HepG2 (cell line): ENCODE results near the gene SNAPC4. TPM values are rescaled to one million over a fixed set of nuclear protein-coding genes. Genes with fewer than 3 reads are reported as not detected.
A peak's percentile ranks its signal among the peaks of the same experiment; 100 is the strongest.

Experiments used
- AGO1 ChIP-seq: fragments of 200-400 bp; formaldehyde crosslinking; IDR thresholded peaks from 2 replicates; pipeline ENCODE4 v1.6.1; 2017; ENCODE audit warnings: mild to moderate bottlenecking, low read depth, low read length, moderate library complexity; ENCODE audit not compliant: poor library complexity, severe bottlenecking
- EEA1 ChIP-seq: sonication (generic); formaldehyde crosslinking; IDR thresholded peaks from 2 replicates; pipeline ENCODE4 v1.5.1; 2020; ENCODE audit warnings: mild to moderate bottlenecking, missing genetic modification reagents, borderline replicate concordance
- HDAC2 ChIP-seq: sonication (generic); formaldehyde crosslinking; IDR thresholded peaks from 2 replicates; pipeline ENCODE4 v1.4.0; 2020; ENCODE audit warnings: missing genetic modification reagents
- NR2F1 ChIP-seq, 2 experiments: fragments of 450-650 bp in 1 of 2; formaldehyde crosslinking in 1 of 2; IDR thresholded peaks; 2 replicates each; pipeline versions ENCODE4 v1.5.0 to v1.6.1; 2016 to 2020; ENCODE audit warnings: mild to moderate bottlenecking in 1 of 2, missing compliant biosample characterization in 1 of 2, missing genetic modification reagents in 1 of 2, moderate library complexity in 1 of 2
- PITX1 ChIP-seq: sonication (generic); formaldehyde crosslinking; IDR thresholded peaks from 2 replicates; pipeline ENCODE4 v1.5.1; 2020; ENCODE audit warnings: mild to moderate bottlenecking, missing genetic modification reagents
- TAF15 ChIP-seq: fragments of 200-400 bp; formaldehyde crosslinking; IDR thresholded peaks from one replicate; pipeline ENCODE4 v1.6.1; 2018; ENCODE audit warnings: mild to moderate bottlenecking, low read depth, low read length; ENCODE audit not compliant: poor library complexity, severe bottlenecking
- TRIM24 ChIP-seq: sonication (generic); formaldehyde crosslinking; IDR thresholded peaks from 2 replicates; pipeline ENCODE4 v1.8.0; 2022; ENCODE audit warnings: mild to moderate bottlenecking, missing genetic modification reagents
- ZBTB3 ChIP-seq: sonication (generic); formaldehyde crosslinking; IDR thresholded peaks from 2 replicates; pipeline ENCODE4 v1.4.0; 2020; ENCODE audit warnings: low read depth, mild to moderate bottlenecking, moderate library complexity, missing genetic modification reagents, borderline replicate concordance
- ZFP36L1 ChIP-seq: sonication (generic); formaldehyde crosslinking; IDR thresholded peaks from 2 replicates; pipeline ENCODE4 v1.8.0; 2022; ENCODE audit warnings: mild to moderate bottlenecking, missing genetic modification reagents, moderate library complexity
- ZFP62 ChIP-seq: sonication (generic); formaldehyde crosslinking; IDR thresholded peaks from 2 replicates; pipeline ENCODE4 v1.4.0; 2020; ENCODE audit warnings: missing genetic modification reagents
- ZKSCAN1 ChIP-seq: fragments of 150-350 bp; IDR thresholded peaks from 2 replicates; pipeline ENCODE4 v1.6.1; 2014; ENCODE audit warnings: low read length
- ZNF562 ChIP-seq: sonication (generic); formaldehyde crosslinking; IDR thresholded peaks from 2 replicates; pipeline ENCODE4 v1.8.0; 2022; ENCODE audit warnings: missing genetic modification reagents, borderline replicate concordance
- ZNF615 ChIP-seq: sonication (generic); formaldehyde crosslinking; IDR thresholded peaks from 2 replicates; pipeline ENCODE4 v1.5.0; 2020; ENCODE audit warnings: mild to moderate bottlenecking, missing genetic modification reagents, borderline replicate concordance
- ZNF782 ChIP-seq: sonication (generic); formaldehyde crosslinking; IDR thresholded peaks from 2 replicates; pipeline ENCODE4 v1.4.0; 2020; ENCODE audit warnings: missing genetic modification reagents, mild to moderate bottlenecking, borderline replicate concordance
- polyA plus RNA-seq, 8 experiments: library from polyadenylated mRNA; depleted of rRNA in 3 of 8; stranded (reverse) in 7 of 8; unstranded in 1 of 8; fragments of >200 nt; fragmentation: Illumina TruSeq in 4 of 8; extraction: Trizol in 4 of 8; gene quantifications; 2 replicates each; pipeline versions ENCODE4 v1.2.1 to v1.2.3, GENCODE V29; 2011 to 2016; ENCODE audit warnings: low read depth in 4 of 8, missing spikeins in 1 of 8, mixed read lengths in 1 of 8; ENCODE audit not compliant: insufficient read depth in 1 of 8
- total RNA-seq, 5 experiments: library from RNA; depleted of rRNA; stranded (reverse); fragments of >200 nt; fragmentation: Illumina TruSeq; extraction: Trizol; gene quantifications; 2 replicates each; pipeline ENCODE4 v1.2.3, GENCODE V29; 2016; ENCODE audit warnings: low read depth in 1 of 5
- TF ChIP-seq, protein P1 (sequence below): sonication (generic); formaldehyde crosslinking; IDR thresholded peaks from 2 replicates; pipeline ENCODE4 v1.4.0; 2020; ENCODE audit warnings: missing genetic modification reagents
- TF ChIP-seq, protein P2 (sequence below): sonication (generic); formaldehyde crosslinking; conservative IDR thresholded peaks from 2 replicates; pipeline ENCODE4 v1.4.0; 2020; ENCODE audit warnings: mild to moderate bottlenecking, missing genetic modification reagents, moderate library complexity
- TF ChIP-seq, protein P3 (sequence below): sonication (generic); formaldehyde crosslinking; conservative IDR thresholded peaks from 2 replicates; pipeline ENCODE4 v1.8.0; 2022; ENCODE audit warnings: mild to moderate bottlenecking, moderate library complexity, missing genetic modification reagents
- TF ChIP-seq, protein P4 (sequence below): IDR thresholded peaks from 2 replicates; pipeline ENCODE4 v1.6.1; 2016; ENCODE audit warnings: low read depth, control low read depth
- TF ChIP-seq, protein P5 (sequence below): sonication (generic); formaldehyde crosslinking; IDR thresholded peaks from 2 replicates; pipeline ENCODE4 v1.5.0; 2020; ENCODE audit warnings: missing genetic modification reagents, mild to moderate bottlenecking, borderline replicate concordance

The SNAPC4 gene
- total and polyA plus RNA-seq, 2 of the 13 experiments (the other 11 are each of a cell fraction or from before 2014, with no cell fraction given): 2.0 to 6.0 TPM

DNA sequence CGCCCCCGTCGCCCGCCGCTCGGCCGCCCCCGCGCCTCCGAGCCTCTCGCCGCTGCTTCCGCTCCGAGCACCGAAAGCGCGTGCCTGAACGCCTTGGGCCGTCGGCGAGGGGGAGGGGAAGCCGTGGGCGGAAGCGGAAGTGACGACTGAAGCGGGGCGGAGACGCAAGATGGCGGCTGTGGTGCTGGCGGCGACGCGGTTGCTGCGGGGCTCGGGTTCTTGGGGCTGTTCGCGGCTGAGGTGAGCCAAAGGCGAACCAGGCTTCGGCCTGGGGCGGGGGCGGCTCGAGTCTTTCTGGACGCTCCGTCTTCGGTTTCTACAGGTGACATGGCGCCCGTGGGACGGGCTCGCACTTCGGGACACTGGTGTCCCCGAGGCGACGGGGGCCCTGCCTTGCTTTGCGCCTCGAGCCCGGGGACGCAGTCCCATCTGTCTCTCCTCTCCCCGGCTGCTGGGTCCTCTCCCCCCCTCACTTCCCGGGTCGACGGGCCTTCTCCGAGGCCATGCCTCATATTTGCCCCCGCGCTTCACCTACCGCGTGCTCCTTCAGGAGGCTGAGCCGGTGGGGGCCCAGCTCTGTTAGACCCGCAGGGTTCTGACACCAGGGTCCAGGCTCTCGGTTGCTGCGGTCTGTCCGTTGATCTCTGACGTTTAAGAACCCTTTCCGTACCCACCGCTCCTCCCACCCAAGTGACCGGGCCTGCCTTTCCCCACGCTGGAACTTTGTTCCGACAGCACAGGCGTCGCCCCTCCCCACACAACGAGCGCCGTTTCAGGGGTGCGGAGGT lies 10.7 kb upstream of the SNAPC4 start, which contains the start of the genes ENTR1 and PMPCA (continued):
- TF ChIP-seq, protein P1, sequence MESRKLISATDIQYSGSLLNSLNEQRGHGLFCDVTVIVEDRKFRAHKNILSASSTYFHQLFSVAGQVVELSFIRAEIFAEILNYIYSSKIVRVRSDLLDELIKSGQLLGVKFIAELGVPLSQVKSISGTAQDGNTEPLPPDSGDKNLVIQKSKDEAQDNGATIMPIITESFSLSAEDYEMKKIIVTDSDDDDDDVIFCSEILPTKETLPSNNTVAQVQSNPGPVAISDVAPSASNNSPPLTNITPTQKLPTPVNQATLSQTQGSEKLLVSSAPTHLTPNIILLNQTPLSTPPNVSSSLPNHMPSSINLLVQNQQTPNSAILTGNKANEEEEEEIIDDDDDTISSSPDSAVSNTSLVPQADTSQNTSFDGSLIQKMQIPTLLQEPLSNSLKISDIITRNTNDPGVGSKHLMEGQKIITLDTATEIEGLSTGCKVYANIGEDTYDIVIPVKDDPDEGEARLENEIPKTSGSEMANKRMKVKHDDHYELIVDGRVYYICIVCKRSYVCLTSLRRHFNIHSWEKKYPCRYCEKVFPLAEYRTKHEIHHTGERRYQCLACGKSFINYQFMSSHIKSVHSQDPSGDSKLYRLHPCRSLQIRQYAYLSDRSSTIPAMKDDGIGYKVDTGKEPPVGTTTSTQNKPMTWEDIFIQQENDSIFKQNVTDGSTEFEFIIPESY (CRISPR knock-in tag): no peak
- TF ChIP-seq ZKSCAN1 (no peak), AGO1 (no peak), EEA1 (CRISPR knock-in tag) (0 out of 2 replicates have a peak, but pooled peaks have one; percentile 35), PITX1 (CRISPR knock-in tag) (peak; percentile 70; the same call in 1 of the 2 replicates), HDAC2 (CRISPR knock-in tag) (peak; percentile 78; the same call in 1 of the 2 replicates), ZNF782 (CRISPR knock-in tag) (peak; percentile 33; the same call in 1 of the 2 replicates), ZFP36L1 (CRISPR knock-in tag) (no peak), ZFP62 (CRISPR knock-in tag) (no peak), ZNF615 (CRISPR knock-in tag) (no peak), ZBTB3 (CRISPR knock-in tag) (no peak), TRIM24 (no peak), TAF15 (no peak), ZNF562 (CRISPR knock-in tag) (no peak), NR2F1 (CRISPR knock-in tag; IDR thresholded peaks at IDR 0.05) (no peak)
- TF ChIP-seq, protein P2, sequence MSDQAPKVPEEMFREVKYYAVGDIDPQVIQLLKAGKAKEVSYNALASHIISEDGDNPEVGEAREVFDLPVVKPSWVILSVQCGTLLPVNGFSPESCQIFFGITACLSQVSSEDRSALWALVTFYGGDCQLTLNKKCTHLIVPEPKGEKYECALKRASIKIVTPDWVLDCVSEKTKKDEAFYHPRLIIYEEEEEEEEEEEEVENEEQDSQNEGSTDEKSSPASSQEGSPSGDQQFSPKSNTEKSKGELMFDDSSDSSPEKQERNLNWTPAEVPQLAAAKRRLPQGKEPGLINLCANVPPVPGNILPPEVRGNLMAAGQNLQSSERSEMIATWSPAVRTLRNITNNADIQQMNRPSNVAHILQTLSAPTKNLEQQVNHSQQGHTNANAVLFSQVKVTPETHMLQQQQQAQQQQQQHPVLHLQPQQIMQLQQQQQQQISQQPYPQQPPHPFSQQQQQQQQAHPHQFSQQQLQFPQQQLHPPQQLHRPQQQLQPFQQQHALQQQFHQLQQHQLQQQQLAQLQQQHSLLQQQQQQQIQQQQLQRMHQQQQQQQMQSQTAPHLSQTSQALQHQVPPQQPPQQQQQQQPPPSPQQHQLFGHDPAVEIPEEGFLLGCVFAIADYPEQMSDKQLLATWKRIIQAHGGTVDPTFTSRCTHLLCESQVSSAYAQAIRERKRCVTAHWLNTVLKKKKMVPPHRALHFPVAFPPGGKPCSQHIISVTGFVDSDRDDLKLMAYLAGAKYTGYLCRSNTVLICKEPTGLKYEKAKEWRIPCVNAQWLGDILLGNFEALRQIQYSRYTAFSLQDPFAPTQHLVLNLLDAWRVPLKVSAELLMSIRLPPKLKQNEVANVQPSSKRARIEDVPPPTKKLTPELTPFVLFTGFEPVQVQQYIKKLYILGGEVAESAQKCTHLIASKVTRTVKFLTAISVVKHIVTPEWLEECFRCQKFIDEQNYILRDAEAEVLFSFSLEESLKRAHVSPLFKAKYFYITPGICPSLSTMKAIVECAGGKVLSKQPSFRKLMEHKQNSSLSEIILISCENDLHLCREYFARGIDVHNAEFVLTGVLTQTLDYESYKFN (CRISPR knock-in tag): 0 out of 2 replicates have a peak, but pooled peaks have one; percentile 14
- TF ChIP-seq, protein P3, sequence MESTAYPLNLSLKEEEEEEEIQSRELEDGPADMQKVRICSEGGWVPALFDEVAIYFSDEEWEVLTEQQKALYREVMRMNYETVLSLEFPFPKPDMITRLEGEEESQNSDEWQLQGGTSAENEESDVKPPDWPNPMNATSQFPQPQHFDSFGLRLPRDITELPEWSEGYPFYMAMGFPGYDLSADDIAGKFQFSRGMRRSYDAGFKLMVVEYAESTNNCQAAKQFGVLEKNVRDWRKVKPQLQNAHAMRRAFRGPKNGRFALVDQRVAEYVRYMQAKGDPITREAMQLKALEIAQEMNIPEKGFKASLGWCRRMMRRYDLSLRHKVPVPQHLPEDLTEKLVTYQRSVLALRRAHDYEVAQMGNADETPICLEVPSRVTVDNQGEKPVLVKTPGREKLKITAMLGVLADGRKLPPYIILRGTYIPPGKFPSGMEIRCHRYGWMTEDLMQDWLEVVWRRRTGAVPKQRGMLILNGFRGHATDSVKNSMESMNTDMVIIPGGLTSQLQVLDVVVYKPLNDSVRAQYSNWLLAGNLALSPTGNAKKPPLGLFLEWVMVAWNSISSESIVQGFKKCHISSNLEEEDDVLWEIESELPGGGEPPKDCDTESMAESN (CRISPR knock-in tag): peak; percentile 92
- TF ChIP-seq, protein P4, sequence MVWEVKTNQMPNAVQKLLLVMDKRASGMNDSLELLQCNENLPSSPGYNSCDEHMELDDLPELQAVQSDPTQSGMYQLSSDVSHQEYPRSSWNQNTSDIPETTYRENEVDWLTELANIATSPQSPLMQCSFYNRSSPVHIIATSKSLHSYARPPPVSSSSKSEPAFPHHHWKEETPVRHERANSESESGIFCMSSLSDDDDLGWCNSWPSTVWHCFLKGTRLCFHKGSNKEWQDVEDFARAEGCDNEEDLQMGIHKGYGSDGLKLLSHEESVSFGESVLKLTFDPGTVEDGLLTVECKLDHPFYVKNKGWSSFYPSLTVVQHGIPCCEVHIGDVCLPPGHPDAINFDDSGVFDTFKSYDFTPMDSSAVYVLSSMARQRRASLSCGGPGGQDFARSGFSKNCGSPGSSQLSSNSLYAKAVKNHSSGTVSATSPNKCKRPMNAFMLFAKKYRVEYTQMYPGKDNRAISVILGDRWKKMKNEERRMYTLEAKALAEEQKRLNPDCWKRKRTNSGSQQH (CRISPR knock-in tag): peak; percentile 92
- TF ChIP-seq, protein P5, sequence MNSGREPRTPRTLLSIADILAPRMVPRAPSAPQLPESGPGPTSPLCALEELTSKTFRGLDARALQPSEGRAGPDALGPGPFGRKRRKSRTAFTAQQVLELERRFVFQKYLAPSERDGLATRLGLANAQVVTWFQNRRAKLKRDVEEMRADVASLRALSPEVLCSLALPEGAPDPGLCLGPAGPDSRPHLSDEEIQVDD (CRISPR knock-in tag): 0 out of 2 replicates have a peak, but pooled peaks have one; percentile 10
